ENCODE results near the gene SEPTIN14.

SEPTIN14 gene

GRCh38 chr7:55775051-55775420, 87.5 kb downstream of the SEPTIN14 start:
- TF ChIP-seq BACH2 (CRISPR knock-in tag; IDR thresholded peaks at IDR 0.05; ENCODE audit: borderline replicate concordance) (no peak), ZFP30 (CRISPR knock-in tag; IDR thresholded peaks at IDR 0.05) (no peak), ZNF565 (CRISPR knock-in tag; conservative IDR thresholded peaks at IDR 0.05; ENCODE audit: low read depth) (no peak), ZFP3 (CRISPR knock-in tag; IDR thresholded peaks at IDR 0.05) (no peak), TOX (CRISPR knock-in tag; IDR thresholded peaks at IDR 0.05; ENCODE audit: borderline replicate concordance) (no peak), RARB (CRISPR knock-in tag; IDR thresholded peaks at IDR 0.05) (no peak), CREB5 (CRISPR knock-in tag; IDR thresholded peaks at IDR 0.05; ENCODE audit: low read depth) (no peak), OSR1 (CRISPR knock-in tag; IDR thresholded peaks at IDR 0.05) (no peak), ZC3H10 (CRISPR knock-in tag; IDR thresholded peaks at IDR 0.05) (no peak), ZNF70 (CRISPR knock-in tag; IDR thresholded peaks at IDR 0.05) (no peak)
- TF ChIP-seq, protein P1, sequence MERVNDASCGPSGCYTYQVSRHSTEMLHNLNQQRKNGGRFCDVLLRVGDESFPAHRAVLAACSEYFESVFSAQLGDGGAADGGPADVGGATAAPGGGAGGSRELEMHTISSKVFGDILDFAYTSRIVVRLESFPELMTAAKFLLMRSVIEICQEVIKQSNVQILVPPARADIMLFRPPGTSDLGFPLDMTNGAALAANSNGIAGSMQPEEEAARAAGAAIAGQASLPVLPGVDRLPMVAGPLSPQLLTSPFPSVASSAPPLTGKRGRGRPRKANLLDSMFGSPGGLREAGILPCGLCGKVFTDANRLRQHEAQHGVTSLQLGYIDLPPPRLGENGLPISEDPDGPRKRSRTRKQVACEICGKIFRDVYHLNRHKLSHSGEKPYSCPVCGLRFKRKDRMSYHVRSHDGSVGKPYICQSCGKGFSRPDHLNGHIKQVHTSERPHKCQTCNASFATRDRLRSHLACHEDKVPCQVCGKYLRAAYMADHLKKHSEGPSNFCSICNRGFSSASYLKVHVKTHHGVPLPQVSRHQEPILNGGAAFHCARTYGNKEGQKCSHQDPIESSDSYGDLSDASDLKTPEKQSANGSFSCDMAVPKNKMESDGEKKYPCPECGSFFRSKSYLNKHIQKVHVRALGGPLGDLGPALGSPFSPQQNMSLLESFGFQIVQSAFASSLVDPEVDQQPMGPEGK (CRISPR knock-in tag; IDR thresholded peaks at IDR 0.05; ENCODE audit: borderline replicate concordance): no peak
- TF ChIP-seq, protein P2, sequence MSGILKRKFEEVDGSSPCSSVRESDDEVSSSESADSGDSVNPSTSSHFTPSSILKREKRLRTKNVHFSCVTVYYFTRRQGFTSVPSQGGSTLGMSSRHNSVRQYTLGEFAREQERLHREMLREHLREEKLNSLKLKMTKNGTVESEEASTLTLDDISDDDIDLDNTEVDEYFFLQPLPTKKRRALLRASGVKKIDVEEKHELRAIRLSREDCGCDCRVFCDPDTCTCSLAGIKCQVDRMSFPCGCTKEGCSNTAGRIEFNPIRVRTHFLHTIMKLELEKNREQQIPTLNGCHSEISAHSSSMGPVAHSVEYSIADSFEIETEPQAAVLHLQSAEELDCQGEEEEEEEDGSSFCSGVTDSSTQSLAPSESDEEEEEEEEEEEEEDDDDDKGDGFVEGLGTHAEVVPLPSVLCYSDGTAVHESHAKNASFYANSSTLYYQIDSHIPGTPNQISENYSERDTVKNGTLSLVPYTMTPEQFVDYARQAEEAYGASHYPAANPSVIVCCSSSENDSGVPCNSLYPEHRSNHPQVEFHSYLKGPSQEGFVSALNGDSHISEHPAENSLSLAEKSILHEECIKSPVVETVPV (CRISPR knock-in tag; IDR thresholded peaks at IDR 0.05): no peak
- TF ChIP-seq, protein P3, sequence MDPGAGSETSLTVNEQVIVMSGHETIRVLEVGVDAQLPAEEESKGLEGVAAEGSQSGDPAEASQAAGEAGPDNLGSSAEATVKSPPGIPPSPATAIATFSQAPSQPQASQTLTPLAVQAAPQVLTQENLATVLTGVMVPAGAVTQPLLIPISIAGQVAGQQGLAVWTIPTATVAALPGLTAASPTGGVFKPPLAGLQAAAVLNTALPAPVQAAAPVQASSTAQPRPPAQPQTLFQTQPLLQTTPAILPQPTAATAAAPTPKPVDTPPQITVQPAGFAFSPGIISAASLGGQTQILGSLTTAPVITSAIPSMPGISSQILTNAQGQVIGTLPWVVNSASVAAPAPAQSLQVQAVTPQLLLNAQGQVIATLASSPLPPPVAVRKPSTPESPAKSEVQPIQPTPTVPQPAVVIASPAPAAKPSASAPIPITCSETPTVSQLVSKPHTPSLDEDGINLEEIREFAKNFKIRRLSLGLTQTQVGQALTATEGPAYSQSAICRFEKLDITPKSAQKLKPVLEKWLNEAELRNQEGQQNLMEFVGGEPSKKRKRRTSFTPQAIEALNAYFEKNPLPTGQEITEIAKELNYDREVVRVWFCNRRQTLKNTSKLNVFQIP (CRISPR knock-in tag; IDR thresholded peaks at IDR 0.05; ENCODE audit: borderline replicate concordance, low read depth): no peak
- no peak for ATAC-seq

DNA sequence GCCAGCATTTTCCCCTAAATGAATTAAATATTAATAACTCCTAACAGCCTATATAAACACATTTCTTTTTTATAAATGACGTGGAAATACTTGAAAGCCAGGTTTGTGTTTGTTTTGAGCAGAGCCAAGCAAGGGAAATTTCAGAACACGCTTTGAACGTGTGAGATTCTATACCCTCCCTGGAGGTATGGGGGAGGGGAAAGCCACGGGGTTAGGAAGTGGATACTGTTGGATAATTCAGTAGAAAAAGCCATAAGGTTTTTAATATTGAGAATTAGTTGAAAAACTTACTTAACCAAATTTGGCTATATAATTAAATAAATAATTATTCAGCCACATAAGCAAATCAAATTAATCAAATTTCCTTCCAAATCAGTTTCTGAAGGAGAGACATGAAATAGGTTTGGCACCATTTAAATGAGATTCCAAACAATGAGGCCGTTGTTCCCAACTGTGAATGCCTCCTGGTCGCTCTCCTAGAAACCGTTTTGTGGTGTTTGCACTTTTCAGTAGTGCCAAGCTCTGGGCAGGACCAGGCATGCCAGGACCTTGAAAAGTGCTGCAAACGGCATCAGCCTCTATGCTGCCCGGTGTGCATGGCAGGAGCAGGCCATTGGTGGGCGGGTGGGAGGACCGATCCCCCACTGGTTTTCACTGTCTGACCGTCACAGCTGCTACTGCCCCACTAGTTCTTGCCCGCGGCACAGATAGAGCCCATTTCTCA, 88.1 kb downstream of the SEPTIN14 start:
- ATAC-seq: peak; percentile 54; the same call in 2 of the 3 replicates
- no peak for TF ChIP-seq ESRRG (CRISPR knock-in tag; IDR thresholded peaks at IDR 0.05)
- TF ChIP-seq, protein P2 (CRISPR knock-in tag; IDR thresholded peaks at IDR 0.05): no peak
- TF ChIP-seq OSR1 (CRISPR knock-in tag; IDR thresholded peaks at IDR 0.05): no peak
- TF ChIP-seq BACH2 (CRISPR knock-in tag; IDR thresholded peaks at IDR 0.05; ENCODE audit: borderline replicate concordance): no peak
- TF ChIP-seq, protein P4, sequence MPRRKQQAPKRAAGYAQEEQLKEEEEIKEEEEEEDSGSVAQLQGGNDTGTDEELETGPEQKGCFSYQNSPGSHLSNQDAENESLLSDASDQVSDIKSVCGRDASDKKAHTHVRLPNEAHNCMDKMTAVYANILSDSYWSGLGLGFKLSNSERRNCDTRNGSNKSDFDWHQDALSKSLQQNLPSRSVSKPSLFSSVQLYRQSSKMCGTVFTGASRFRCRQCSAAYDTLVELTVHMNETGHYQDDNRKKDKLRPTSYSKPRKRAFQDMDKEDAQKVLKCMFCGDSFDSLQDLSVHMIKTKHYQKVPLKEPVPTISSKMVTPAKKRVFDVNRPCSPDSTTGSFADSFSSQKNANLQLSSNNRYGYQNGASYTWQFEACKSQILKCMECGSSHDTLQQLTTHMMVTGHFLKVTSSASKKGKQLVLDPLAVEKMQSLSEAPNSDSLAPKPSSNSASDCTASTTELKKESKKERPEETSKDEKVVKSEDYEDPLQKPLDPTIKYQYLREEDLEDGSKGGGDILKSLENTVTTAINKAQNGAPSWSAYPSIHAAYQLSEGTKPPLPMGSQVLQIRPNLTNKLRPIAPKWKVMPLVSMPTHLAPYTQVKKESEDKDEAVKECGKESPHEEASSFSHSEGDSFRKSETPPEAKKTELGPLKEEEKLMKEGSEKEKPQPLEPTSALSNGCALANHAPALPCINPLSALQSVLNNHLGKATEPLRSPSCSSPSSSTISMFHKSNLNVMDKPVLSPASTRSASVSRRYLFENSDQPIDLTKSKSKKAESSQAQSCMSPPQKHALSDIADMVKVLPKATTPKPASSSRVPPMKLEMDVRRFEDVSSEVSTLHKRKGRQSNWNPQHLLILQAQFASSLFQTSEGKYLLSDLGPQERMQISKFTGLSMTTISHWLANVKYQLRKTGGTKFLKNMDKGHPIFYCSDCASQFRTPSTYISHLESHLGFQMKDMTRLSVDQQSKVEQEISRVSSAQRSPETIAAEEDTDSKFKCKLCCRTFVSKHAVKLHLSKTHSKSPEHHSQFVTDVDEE (CRISPR knock-in tag; IDR thresholded peaks at IDR 0.05): no peak
- TF ChIP-seq TCF4 (CRISPR knock-in tag; IDR thresholded peaks at IDR 0.05; ENCODE audit: borderline replicate concordance): no peak
- no peak for TF ChIP-seq ZNF565 (CRISPR knock-in tag; conservative IDR thresholded peaks at IDR 0.05; ENCODE audit: low read depth)
- TF ChIP-seq TOX (CRISPR knock-in tag; IDR thresholded peaks at IDR 0.05; ENCODE audit: borderline replicate concordance): no peak
- TF ChIP-seq ZFP30 (CRISPR knock-in tag; IDR thresholded peaks at IDR 0.05): no peak
- no peak for TF ChIP-seq ZFP3 (CRISPR knock-in tag; IDR thresholded peaks at IDR 0.05)
- TF ChIP-seq CSDC2 (CRISPR knock-in tag; IDR thresholded peaks at IDR 0.05): no peak
- no peak for TF ChIP-seq CREB5 (CRISPR knock-in tag; IDR thresholded peaks at IDR 0.05; ENCODE audit: low read depth)
- TF ChIP-seq RARB (CRISPR knock-in tag; IDR thresholded peaks at IDR 0.05): no peak
- TF ChIP-seq ISL1 (CRISPR knock-in tag; IDR thresholded peaks at IDR 0.05): no peak
- TF ChIP-seq ZNF8 (CRISPR knock-in tag; IDR thresholded peaks at IDR 0.05): no peak
- no peak for TF ChIP-seq GLIS3 (CRISPR knock-in tag; IDR thresholded peaks at IDR 0.05)
- TF ChIP-seq ZC3H10 (CRISPR knock-in tag; IDR thresholded peaks at IDR 0.05): no peak
- TF ChIP-seq ZNF70 (CRISPR knock-in tag; IDR thresholded peaks at IDR 0.05): no peak
- TF ChIP-seq SNAI2 (CRISPR knock-in tag; IDR thresholded peaks at IDR 0.05): no peak
